ELR (cell line): ENCODE data around the gene ATG9A.
A peak's percentile ranks its signal among the peaks of the same experiment; 100 is the strongest.
"Not testable (repeated sequence)": the region's sequence is repeated elsewhere in the genome, so short reads cannot be mapped to it uniquely, and the experiment has no call there.

Experiments
- DNase-seq: peaks from one replicate; pipeline ENCODE4 v3.0.0-alpha.2; 2015; ENCODE audit warnings: low read depth

The ATG9A gene

DNA sequence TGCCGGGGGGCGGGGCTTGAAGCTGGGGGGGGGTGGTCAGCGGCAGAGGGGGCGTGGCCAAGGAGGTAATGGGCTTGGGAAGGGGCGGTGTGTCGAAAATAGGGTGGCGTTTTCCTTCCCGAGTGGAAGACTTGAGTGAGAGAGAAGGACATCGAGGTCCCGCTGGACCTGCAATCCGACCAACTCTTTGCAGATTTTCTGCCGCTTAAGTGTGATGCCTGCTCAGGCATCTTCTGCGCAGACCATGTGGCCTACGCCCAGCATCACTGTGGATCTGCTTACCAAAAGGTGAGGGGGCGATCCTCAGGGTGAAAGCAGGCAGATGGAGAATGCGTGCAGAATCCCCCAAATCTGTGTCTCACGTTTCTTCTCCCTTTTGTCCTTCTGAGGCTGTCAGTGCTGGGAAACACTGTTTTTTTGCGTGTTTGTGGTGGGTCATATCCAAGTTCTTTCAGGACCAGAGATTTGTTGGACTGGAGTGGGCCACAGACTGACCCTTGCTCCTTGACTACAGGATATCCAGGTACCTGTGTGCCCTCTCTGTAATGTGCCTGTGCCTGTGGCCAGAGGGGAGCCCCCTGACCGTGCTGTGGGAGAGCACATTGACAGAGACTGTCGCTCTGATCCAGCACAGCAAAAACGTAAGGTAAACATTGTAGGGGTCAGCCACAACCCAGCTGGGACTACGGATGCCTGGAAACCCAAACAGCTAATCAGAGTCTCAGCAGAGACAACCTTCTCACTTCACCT is 22.1 kb downstream of the ATG9A start:
- DNase-seq: no peak

DNA sequence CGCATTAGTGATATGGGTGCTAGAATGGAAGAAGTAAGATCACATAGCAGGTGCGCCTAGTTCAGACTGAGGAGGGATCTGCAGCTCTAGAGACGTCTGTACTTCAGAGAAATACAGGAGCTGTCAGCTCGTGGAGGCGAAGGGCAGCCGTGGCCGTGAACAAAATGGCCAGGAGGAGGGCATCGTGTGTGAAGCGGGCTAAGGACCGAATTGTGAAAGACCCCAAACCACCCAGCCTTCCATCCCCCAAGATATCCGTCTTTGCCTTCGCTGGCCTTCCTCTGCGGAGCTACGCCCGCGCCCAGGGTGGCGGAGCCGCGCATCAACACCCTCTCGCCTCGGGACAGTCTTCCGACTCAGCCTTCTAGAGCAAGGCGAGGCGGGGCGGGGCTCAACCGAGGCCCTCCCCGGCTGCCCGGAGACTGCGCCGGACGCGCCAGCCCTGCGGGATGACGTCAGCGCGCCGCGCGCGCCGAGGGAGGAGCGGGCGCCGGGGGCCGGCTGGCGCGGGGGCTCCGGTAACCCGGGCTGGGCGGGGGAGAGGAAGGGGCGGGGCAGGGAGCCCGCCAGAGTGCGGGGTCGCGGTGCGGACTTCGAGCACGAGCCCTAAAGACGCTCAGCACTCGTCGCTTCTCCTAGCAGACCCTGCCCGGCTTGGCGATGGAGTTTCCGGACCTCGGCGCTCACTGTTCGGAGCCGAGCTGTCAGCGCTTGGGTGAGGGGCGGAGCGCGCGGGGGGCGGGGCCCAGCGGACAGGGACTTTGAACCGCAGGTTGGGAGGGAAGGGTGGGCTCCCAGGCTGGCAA is 22.9 kb downstream of the ATG9A start, which contains the start of gene ZFAND2B:
Gene ZFAND2B (plus strand): TSS at position 455 of the 806 bp plus-strand sequence. CDS start 206 bp downstream, at position 661.
- DNase-seq: peak; percentile 94

DNA sequence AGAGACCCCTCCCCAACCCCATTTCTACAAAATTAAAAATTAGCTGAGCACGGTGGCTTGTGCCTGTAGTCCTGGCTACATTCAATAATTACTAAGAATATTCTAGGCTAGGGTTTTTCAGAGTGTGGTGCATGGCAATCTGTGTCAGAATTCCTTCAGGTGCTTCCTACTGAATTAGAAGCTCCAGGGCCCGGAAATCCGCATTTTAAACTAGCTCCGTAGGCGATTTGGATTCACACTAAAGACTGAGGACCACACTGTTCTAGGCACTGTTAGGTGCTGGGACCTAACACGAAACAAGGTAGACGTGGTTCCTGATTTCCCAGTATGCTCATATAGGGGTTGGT is 23.5 kb downstream of the ATG9A start:
- DNase-seq: no peak

DNA sequence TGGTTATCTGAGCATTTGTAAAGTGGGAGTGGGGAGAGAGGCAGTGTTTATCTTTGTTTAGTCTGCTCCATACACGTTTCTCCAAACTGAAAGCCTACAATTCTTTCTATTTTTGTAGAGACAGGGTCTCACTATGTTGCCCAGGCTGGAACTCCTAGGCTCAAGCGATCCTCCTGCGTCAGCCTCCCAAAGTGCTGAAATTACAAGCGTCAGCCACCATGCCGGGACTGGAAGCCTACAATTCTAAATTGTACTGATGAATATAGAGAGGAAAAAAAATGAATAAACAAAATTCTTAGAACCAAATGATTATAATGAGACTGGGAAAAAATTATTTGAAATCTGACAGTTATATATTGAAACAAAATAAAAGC is 24.3 kb downstream of the ATG9A start:
- DNase-seq: no peak

DNA sequence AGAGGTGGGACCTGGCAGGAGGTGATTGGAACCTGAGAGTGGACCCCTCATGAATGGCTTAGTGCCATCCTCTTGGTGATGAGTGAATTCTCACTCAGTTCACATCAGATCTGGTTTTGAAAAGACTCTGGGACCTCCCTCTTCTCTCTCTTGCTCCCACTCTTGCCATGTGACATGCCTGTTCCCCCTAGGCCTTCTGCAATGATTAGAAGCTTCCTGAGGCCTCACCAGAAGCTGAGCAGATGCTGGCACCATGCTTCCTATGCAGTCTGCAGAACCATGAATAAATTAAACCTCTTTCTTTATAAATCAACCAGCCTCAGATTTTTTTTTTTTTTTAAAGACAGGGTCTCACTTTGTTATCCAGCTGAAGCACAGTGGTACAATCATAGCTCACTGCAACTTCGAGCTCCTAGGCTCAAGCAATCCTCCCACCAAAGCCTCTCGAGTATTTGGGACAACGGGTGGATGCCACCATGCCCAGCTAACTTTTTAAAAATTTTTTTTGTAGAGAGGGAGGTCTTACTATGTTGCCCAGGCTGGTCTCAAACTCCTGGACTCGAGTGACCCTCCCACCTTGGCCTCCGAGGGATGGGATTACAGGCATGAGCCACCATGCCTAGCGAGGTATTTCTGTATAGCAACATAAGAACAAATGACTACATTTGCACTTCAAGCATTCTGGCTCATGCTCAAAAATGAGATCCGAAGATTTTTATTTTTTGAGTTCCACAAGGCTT is 24.8 kb downstream of the ATG9A start:
- no peak for DNase-seq

DNA sequence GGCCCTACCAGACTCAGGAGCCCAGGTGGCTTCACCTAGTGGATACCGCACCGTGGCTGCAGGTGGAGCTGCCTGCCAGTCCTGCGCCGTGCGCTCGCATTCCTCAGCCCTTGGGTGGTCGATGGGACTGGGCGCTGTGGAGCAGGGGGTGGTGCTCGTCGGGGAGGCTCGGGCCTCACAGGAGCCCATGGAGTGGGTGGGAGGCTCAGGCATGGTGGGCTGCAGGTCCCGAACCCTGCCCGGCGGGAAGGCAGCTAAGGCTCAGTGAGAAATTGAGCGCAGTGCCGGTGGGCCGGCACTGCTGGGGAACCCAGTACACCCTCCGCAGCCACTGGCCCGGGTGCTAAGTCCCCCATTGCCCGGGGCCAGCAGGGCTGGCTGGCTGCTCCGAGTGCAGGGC is 28.1 kb downstream of the ATG9A start:
- DNase-seq: not testable (repeated sequence)

DNA sequence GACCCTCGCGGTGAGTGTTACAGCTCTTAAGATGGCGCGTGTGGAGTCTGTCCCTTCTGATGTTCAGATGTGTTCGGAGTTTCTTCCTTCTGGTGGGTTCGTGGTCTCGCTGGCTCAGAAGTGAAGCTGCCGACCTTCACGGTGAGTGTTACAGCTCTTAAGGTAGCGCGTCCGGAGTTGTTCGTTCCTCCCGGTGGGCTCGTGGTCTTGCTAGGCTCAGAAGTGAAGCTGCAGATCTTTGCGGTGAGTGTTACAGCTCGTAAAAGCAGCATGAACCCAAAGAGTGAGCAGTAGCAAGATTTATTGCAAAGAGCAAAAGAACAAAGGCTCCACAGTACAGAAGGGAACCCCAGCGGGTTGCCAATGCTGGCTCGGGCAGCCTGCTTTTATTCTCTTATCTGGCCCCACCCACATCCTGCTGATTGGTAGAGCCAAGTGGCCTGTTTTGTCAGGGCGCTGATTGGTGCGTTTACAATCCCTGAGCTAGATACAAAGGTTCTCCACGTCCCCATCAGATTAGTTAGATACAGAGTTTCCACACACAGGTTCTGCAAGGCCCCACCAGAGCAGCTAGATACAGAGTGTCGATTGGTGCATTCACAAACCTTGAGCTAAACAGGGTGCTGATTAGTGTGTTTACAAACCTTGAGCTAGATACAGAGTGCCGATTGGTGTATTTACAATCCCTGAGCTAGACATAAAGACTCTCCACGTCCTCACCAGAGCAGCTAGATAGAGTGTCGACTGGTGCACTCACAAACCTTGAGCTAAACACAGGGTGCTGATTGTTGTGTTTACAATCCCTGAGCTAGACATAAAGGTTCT is 28.7 kb downstream of the ATG9A start:
- not testable (repeated sequence) for DNase-seq

DNA sequence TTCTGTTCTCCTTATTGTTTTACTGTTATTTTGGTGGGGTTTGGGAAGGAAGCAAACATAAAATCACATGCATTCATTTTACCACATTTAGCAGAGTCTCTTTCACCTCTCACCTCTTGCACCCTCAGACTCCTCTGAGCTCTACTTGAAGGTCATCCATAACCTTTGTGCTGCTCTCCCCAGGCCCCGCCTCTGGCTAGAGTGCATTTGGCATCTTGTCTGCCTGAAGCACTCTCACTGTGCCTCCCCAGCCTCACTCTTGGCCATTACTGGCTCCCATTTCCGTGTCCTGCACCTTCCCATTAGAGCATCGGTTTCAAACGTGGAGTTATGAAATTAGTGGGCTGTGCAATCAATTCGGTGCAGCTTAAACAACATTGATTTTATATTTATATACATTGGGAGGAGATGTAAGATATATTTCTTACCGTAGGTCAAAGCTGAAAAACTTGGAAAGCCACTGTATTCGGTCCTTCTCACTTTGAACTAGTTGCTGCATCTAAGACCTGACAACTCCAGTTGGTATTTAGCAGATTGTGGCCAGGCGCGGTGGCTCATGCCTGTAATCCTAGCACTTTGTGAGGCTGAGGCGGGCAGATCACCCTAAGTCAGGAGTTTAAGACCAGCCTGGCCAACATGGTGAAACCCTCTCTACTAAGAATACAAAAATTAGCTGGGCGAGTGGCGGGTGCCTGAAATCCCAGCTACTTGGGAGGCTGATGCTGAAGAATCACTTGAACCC is 29.8 kb downstream of the ATG9A start:
- no peak for DNase-seq

DNA sequence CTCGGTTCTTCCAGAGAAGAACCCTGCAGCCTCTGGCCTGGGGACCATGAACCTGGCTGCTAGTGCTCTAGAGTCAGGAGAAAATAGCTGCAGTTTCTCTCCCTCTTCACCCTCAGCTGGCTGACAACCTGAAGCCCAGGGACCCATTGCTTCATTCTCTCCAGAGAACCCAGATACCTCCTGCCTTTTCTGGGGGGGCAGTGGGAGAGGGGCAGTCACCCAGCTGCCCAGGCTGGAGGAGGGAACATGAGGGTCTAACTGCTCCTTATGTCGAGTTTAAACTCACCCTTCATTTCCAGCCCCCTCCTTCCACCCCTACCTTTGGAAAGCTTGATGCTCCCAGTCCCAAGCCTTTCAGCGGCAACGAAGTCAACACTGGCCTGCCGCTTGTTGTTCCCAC is 30.5 kb downstream of the ATG9A start:
- DNase-seq: no peak

DNA sequence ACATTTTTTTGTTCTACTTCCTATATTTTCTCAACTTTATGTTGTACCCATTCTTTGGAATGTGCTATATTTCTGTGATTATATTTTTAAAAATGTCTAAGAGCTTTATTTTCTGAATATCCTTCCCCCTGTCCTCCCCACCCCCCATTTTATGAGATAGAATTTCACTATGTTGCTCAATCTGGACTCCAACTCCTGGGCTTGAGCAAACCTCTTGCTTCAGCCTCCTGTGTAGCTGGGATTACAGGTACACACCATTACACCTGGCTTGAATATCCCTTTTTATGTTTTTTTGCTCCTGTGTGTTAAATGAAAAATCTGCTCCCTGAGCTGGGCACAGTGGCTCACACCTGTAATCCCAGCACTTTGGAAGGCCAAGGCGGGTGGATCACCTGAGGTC is 32.0 kb downstream of the ATG9A start:
- no peak for DNase-seq

DNA sequence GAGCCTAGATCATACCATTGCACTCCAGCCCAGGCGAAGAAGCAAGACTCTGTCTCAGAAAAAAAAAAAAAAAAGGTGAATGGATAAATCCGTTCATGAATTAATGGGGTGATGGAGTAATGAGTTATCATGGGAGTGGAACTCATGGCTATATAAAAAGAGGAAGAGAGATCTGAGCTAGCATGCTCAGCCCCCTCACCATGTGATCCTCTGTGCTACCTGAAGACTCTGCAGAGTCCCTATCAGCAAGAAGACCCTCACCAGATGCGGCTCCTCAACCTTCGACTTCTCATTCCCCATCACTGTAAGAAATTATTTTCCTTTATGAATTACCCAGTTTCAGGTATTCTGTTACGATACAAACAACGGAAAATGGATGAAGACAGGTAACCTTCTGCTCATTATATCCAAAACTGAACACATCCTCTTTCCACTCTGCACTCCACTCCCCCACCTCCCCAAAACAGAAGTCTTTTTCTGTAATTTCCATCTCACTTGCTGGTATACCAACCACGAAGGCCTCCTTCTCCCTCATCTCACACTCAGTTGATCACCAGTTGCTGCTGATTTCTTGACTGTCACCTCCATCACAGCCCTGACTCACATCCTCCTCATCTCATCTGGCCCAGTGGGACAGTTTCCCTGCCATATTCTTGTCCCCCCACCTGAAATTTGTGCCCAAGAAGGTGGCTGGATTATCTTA is 42.5 kb downstream of the ATG9A start:
- DNase-seq: no peak

DNA sequence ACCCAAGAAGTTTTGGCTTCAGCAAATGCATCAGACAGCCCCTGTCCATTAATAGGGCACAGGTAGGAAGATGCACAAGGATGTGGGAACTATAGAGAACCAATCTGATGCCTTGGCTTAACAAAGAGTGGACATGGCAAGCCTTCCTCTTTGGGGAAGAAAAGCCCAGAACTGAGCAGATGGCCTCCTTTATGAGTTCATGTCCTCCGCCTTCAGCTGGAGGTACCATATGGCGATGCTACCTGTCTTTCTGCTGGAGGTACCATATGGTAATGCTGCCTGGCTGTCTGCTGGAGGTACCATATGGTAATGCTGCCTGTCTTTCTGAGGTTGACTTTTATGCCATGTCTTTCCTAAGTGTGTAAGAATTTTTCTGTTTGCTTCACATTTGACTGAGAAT is 45.3 kb downstream of the ATG9A start:
- no peak for DNase-seq

DNA sequence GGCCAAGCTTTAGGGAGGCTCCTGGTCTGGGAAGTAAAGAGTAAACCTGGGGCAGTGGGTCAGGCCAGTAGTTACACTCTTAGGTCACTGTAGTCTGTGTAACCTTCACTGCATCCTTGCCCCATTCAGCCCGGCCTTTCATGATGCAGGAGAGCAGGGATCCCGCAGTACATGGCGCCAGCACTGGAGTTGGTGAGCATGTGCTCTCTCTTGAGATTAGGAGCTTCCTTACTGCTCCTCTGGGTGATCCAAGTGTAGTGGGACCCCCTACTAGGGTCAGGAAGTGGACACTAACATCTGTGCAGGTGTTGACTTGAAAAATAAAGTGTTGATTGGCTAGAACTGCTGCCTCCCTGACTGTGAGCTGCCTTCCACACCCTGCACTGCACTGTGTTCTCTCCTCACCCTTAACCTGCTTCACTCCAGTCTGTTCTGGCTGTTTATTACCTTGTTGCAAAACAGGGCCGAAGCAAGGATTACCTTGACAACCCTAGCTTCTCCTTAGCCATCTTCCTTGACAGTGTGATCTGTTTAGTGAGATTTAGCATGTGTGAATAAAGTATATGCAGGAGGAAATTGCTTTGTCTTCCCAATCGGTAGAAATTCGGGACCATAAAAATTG is 46.2 kb downstream of the ATG9A start:
- no peak for DNase-seq

DNA sequence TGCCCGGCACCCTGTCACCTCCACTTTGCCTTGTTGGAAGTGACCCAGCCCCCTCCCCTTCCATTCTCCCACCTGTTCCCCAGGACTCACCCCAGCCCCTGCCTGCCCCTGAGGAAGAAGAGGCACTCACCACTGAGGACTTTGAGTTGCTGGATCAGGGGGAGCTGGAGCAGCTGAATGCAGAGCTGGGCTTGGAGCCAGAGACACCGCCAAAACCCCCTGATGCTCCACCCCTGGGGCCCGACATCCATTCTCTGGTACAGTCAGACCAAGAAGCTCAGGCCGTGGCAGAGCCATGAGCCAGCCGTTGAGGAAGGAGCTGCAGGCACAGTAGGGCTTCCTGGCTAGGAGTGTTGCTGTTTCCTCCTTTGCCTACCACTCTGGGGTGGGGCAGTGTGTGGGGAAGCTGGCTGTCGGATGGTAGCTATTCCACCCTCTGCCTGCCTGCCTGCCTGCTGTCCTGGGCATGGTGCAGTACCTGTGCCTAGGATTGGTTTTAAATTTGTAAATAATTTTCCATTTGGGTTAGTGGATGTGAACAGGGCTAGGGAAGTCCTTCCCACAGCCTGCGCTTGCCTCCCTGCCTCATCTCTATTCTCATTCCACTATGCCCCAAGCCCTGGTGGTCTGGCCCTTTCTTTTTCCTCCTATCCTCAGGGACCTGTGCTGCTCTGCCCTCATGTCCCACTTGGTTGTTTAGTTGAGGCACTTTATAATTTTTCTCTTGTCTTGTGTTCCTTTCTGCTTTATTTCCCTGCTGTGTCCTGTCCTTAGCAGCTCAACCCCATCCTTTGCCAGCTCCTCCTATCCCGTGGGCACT is 46.9 kb downstream of the ATG9A start:
- no peak for DNase-seq

DNA sequence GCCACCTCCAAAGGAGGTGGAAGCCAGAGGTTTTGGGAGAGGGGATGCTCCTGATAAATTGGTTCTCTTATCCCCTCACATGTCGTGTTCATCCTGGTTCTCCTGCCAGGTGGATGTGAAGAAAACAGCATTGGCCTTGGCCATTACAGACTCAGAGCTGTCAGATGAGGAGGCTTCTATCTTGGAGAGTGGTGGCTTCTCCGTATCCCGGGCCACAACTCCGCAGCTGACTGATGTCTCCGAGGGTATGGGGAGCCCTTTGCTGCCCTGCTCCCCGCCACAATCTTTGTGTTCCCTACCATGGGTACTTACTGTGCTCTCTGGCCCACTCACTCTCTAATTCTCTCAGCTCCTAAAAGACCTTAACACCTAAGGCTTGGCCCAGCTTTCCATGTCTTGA is 47.9 kb downstream of the ATG9A start:
- no peak for DNase-seq

DNA sequence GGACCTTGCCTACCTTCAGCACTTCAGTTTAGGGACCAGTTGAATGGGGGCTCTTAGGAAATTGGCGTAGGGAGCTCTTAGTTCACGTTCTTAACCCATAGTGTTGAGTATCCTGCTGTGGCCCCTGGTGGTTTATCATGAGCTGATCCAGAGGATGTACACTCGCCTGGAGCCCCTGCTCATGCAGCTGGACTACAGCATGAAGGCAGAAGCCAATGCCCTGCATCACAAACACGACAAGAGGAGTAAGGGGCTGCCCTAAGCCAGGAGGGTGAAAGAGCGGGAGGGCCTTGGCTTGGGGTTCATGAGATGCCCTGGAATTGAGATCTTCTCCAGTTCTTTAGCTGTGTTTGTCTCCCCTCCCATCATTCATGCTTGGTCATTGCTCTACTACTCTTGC is 48.5 kb downstream of the ATG9A start:
- no peak for DNase-seq

DNA sequence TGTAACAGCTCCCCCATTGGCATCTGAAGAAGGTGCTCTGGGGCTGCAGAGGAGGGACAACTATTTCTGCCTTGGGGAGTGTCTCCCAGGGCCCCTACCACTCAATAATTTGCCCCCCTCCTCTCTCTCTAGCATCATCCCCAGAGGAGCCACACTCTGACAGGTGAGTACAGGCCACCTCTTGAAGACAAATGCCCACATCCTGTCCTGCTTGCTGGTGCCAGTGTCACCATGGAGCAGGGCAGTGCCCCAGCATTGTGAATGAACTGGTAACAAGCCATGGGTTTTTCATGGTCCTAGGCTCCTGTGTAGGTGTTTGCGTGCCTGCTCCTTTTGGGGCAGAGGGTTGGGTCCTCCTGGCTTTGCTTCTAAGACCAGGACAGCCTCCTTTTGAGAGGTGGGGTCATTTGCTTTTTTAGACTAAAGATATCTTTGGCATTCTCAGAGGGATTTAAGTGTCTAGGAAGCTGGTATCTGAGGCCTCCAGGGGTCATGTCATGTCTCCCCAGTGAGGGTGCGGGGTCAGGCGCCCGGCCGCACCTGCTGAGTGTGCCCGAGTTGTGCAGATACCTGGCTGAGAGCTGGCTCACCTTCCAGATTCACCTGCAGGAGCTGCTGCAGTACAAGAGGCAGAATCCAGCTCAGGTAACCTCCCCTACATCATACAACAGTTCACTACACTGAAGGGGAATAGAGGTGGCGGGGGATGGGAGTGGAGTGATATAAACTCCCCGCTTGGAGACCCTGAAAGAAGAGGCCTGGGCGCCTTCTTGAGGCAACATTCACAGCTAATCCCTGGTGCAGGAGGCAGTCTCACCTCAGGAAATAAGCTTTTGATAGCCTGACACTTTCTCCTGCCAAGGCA is 49.6 kb downstream of the ATG9A start:
- no peak for DNase-seq
